DOHH2 (cell line): Measurements from ENCODE around the gene SULT4A1.

Experiments
- H3F3A ChIP-seq: fragments of 200-600 bp; sonication (generic), shearing (Covaris generic); 2 replicates; pipeline ENCODE4 v1.6.0; 2016; ENCODE audit warnings: antibody characterized with exemption, mild to moderate bottlenecking; ENCODE audit not compliant: control insufficient read depth, insufficient read depth
- H3K27ac ChIP-seq: fragments of 200-600 bp; sonication (generic); 2 replicates; pipeline ENCODE4 v1.5.1; 2014; ENCODE audit warnings: low read depth, mild to moderate bottlenecking, low read length, moderate library complexity
- H3K27me3 ChIP-seq: fragments of 200-600 bp; sonication (generic); 2 replicates; pipeline ENCODE4 v1.6.1; 2014; ENCODE audit warnings: mild to moderate bottlenecking, low read length, mixed read lengths; ENCODE audit not compliant: control insufficient read depth
- H3K36me3 ChIP-seq: fragments of 200-600 bp; sonication (generic); 2 replicates; pipeline ENCODE4 v1.6.1; 2014; ENCODE audit warnings: mild to moderate bottlenecking, low read length, moderate library complexity, mixed read lengths; ENCODE audit not compliant: control insufficient read depth
- H3K4me1 ChIP-seq: fragments of 200-600 bp; sonication (generic); 2 replicates; pipeline ENCODE4 v1.6.1; 2014; ENCODE audit warnings: mild to moderate bottlenecking, low read length, mixed read lengths; ENCODE audit not compliant: control insufficient read depth
- H3K4me2 ChIP-seq: fragments of 200-600 bp; sonication (generic); 2 replicates; pipeline ENCODE4 v1.6.0; 2014; ENCODE audit warnings: mild to moderate bottlenecking, low read length, moderate library complexity
- H3K4me3 ChIP-seq: fragments of 200-600 bp; sonication (generic); 2 replicates; pipeline ENCODE4 v1.5.1; 2014; ENCODE audit warnings: mild to moderate bottlenecking, low read length, mixed read lengths
- H3K79me2 ChIP-seq: fragments of 200-600 bp; sonication (generic); 2 replicates; pipeline ENCODE4 v1.6.1; 2014; ENCODE audit warnings: mild to moderate bottlenecking, low read length, mixed read lengths; ENCODE audit not compliant: control insufficient read depth
- H3K9me2 ChIP-seq: fragments of 200-600 bp; sonication (generic); replicated peaks from 2 replicates; pipeline ENCODE4 v1.6.1; 2014; ENCODE audit warnings: mild to moderate bottlenecking, low read length, mixed read lengths; ENCODE audit not compliant: control insufficient read depth
- H3K9me3 ChIP-seq: fragments of 200-600 bp; sonication (generic); 2 replicates; pipeline ENCODE4 v1.6.1; 2014; ENCODE audit warnings: antibody characterized with exemption, low read length, mixed read lengths; ENCODE audit not compliant: control insufficient read depth, insufficient read depth
- H4K20me1 ChIP-seq: fragments of 200-600 bp; sonication (generic); 2 replicates; pipeline ENCODE4 v1.6.0; 2014; ENCODE audit warnings: low read depth, mild to moderate bottlenecking, antibody characterized with exemption, low read length, moderate library complexity; ENCODE audit not compliant: control insufficient read depth, insufficient read depth
- CTCF ChIP-seq: fragments of 200-600 bp; sonication (generic); IDR thresholded peaks from one replicate; pipeline ENCODE4 v1.5.1; 2014; ENCODE audit warnings: antibody characterized with exemption, mild to moderate bottlenecking, low read depth, low read length; ENCODE audit not compliant: poor library complexity, severe bottlenecking
- EZH2phosphoT487 ChIP-seq: fragments of 200-600 bp; sonication (generic); IDR thresholded peaks from 2 replicates; pipeline ENCODE4 v1.6.1; 2017; ENCODE audit warnings: borderline replicate concordance, mild to moderate bottlenecking, antibody characterized with exemption, low read length, moderate library complexity, mixed read lengths

The SULT4A1 gene

GRCh38 chr22:43862882-43863202 is 529 bp upstream of the SULT4A1 start:
- H3K4me1 ChIP-seq, result no peaks in the 10 kb centered on the region
- no peaks in the 10 kb centered on the region for H3K79me2 ChIP-seq
- H3K9me3 ChIP-seq, result no peaks in the 10 kb centered on the region
- H3K4me2 ChIP-seq, result no peak overlapping the region
- no peak overlapping the region for H3K4me3 ChIP-seq
- no peaks in the 10 kb centered on the region for H3K36me3 ChIP-seq
- H3K9me2 ChIP-seq, result no peaks in the 10 kb centered on the region
- no peaks in the 10 kb centered on the region for H4K20me1 ChIP-seq
- TF ChIP-seq CTCF (no peak), EZH2phosphoT487 (no peak)
- no peaks in the 10 kb centered on the region for H3K27me3 ChIP-seq
- H3F3A ChIP-seq, result no peaks in the 10 kb centered on the region
- H3K27ac ChIP-seq, result no peak overlapping the region

GRCh38 chr22:43861529-43861928 is 784 bp downstream of the SULT4A1 start:
- H3K4me2 ChIP-seq, result no peak overlapping the region

GRCh38 chr22:43860831-43861230 is 1.5 kb downstream of the SULT4A1 start:
- no peaks in the 10 kb centered on the region for H4K20me1 ChIP-seq
- H3F3A ChIP-seq, result no peaks in the 10 kb centered on the region
- H3K27ac ChIP-seq, result no peak overlapping the region
- no peaks in the 10 kb centered on the region for H3K9me2 ChIP-seq
- H3K4me3 ChIP-seq, result no peak overlapping the region
- no peaks in the 10 kb centered on the region for H3K36me3 ChIP-seq
- TF ChIP-seq EZH2phosphoT487, result no peak
- TF ChIP-seq CTCF, result no peak
- no peaks in the 10 kb centered on the region for H3K27me3 ChIP-seq
- no peaks in the 10 kb centered on the region for H3K9me3 ChIP-seq
- no peaks in the 10 kb centered on the region for H3K79me2 ChIP-seq
- H3K4me2 ChIP-seq, result no peak overlapping the region
- H3K4me1 ChIP-seq, result no peaks in the 10 kb centered on the region

More at GRCh38 chr22:43861529-43861928, 784 bp downstream of the SULT4A1 start:
- H3K36me3 ChIP-seq, result no peaks in the 10 kb centered on the region
- H3K4me1 ChIP-seq, result no peaks in the 10 kb centered on the region
- H3K9me3 ChIP-seq, result no peaks in the 10 kb centered on the region
- H3F3A ChIP-seq, result no peaks in the 10 kb centered on the region
- no peaks in the 10 kb centered on the region for H3K79me2 ChIP-seq
- H3K9me2 ChIP-seq, result no peaks in the 10 kb centered on the region
- no peak for TF ChIP-seq EZH2phosphoT487
- no peak for TF ChIP-seq CTCF
- H3K27me3 ChIP-seq, result no peaks in the 10 kb centered on the region
- H3K4me3 ChIP-seq, result no peak overlapping the region
- H3K27ac ChIP-seq, result no peak overlapping the region
- no peaks in the 10 kb centered on the region for H4K20me1 ChIP-seq

- no peaks in the 10 kb centered on the region for H3K9me2 ChIP-seq
- no peaks in the 10 kb centered on the region for H3K27me3 ChIP-seq
- H3K27ac ChIP-seq, result no peak overlapping the region
- no peaks in the 10 kb centered on the region for H3K4me1 ChIP-seq
- H3K9me3 ChIP-seq, result no peaks in the 10 kb centered on the region
- no peaks in the 10 kb centered on the region for H3K79me2 ChIP-seq
- no peaks in the 10 kb centered on the region for H3F3A ChIP-seq
- H4K20me1 ChIP-seq, result no peaks in the 10 kb centered on the region
- no peak overlapping the region for H3K4me2 ChIP-seq
- no peak for TF ChIP-seq CTCF
- TF ChIP-seq EZH2phosphoT487, result no peak
- no peak overlapping the region for H3K4me3 ChIP-seq
- no peaks in the 10 kb centered on the region for H3K36me3 ChIP-seq
Observed at GRCh38 chr22:43860126-43860525, 2.2 kb downstream of the SULT4A1 start.
